AG04449 (cell line): ENCODE results near the gene CFAP46.
"Not testable (repeated sequence)": the region's sequence is repeated elsewhere in the genome, so short reads cannot be mapped to it uniquely, and the experiment has no call there.

Experiments used
- CTCF ChIA-PET: fragments of 350-600 bp; formaldehyde crosslinking; extraction: SDS; loops from one replicate; lab custom pipeline; 2021; ENCODE audit warnings: antibody characterized with exemption; lab: Yijun Ruan, JAX
- POLR2A ChIA-PET: fragments of 400-600, 350-600 bp; formaldehyde crosslinking; extraction: SDS; loops from one replicate; lab custom pipeline; 2020; ENCODE audit warnings: antibody characterized with exemption, inconsistent platforms; lab: Yijun Ruan, JAX
- DNase-seq: peaks from one replicate; pipeline ENCODE4 v3.0.0-alpha.2; 2010; ENCODE audit warnings: low read depth, low spot score
- H3K4me3 ChIP-seq: 2 replicates; pipeline ENCODE4 v1.5.1; 2011; ENCODE audit warnings: low read depth, mild to moderate bottlenecking, control low read depth, low read length
- TF ChIP-seq, protein P1 (sequence below): IDR thresholded peaks from one replicate; pipeline ENCODE4 v1.5.1; 2011; ENCODE audit warnings: mild to moderate bottlenecking, moderate library complexity, low read length, control low read depth, inconsistent platforms; ENCODE audit not compliant: insufficient read depth; ENCODE audit errors: missing control alignments

The CFAP46 gene

DNA sequence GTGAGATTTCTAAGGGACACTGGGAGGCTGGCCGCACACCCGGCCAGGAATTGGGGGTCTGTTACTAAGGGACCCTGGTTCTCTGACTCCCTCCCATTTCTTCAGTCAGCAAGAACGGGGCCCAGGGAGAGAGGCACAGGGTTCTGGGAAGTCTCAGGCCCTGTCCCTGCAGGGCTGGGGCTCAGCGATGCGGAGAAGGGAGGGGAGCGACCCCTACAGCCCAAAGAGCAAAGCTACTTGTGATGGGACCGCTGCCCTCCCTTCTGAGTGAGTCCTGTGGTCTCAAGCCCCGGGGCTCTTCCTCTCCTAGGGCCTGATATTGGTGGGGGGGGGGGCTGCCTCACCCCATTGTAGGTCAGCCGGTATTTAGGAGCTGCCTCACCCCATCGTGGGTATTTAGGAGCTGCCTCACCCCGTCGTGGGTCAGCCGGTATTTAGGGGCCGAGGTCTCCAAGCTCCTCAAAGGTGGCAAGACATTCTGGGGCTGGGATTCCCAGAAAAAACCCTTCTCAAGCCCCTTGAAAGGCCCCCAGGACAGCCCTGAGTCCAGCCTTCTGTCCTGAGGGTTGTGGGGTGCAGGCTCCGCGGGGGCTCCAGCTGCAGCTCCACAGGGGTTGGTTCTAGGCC lies 139.6 kb downstream of the CFAP46 start:
- CTCF ChIA-PET, result interaction anchor here (1.2 kb wide), 1 partner anchor 146 kb away, joined by 4 read pairs; no protein-coding TSS in a partner anchor
- DNase-seq, result no peak
- no peak overlapping the region for H3K4me3 ChIP-seq
- POLR2A ChIA-PET, result no interaction called here
- TF ChIP-seq, protein P1, sequence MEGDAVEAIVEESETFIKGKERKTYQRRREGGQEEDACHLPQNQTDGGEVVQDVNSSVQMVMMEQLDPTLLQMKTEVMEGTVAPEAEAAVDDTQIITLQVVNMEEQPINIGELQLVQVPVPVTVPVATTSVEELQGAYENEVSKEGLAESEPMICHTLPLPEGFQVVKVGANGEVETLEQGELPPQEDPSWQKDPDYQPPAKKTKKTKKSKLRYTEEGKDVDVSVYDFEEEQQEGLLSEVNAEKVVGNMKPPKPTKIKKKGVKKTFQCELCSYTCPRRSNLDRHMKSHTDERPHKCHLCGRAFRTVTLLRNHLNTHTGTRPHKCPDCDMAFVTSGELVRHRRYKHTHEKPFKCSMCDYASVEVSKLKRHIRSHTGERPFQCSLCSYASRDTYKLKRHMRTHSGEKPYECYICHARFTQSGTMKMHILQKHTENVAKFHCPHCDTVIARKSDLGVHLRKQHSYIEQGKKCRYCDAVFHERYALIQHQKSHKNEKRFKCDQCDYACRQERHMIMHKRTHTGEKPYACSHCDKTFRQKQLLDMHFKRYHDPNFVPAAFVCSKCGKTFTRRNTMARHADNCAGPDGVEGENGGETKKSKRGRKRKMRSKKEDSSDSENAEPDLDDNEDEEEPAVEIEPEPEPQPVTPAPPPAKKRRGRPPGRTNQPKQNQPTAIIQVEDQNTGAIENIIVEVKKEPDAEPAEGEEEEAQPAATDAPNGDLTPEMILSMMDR, result no peak

DNA sequence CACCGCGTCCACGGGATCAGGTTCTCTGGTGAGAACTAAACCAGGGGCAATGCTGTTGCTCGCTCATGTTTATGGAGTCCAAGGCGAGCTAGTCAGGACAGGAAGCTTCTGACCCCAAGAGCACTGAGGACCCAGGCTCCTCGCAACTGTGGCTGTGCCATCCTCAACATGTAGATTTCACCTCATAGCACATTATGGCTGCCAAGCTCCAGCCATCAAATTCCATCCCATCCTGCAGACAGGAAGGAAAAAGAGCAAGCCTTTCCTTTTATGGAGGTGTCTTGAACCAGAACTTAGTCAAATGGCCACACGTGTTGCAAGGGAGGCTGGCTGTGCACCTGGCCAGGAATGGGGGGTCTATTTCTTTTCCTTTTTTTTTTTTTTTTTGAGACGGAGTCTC lies 140.3 kb downstream of the CFAP46 start:
- H3K4me3 ChIP-seq, result no peak overlapping the region
- ChIA-PET POLR2A (no interaction called here), CTCF (no interaction called here)
- DNase-seq, result no peak
- TF ChIP-seq, protein P1, result no peak

DNA sequence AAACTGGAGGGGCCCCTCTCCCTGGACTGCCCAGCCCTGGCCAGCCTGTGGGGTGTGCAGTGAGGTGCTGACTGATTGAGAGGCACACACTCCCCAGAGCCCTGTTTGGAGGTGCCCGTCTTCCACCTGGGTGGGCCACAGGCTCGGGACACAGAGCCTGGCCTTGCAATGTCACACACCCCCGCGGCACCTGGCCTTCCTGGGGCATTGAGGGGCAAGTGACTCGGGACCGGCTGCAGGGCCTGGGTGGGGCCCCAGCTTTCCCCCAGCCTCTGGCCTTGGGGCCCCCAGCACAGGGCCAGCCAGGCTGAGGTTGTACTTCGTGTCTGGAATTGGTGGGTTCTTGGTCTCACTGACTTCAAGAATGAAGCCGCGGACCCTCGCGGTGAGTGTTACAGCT lies 142.5 kb downstream of the CFAP46 start:
- no peak overlapping the region for H3K4me3 ChIP-seq
- TF ChIP-seq, protein P1, result no peak
- POLR2A ChIA-PET, result no interaction called here
- CTCF ChIA-PET, result no interaction called here
- DNase-seq, result no peak

DNA sequence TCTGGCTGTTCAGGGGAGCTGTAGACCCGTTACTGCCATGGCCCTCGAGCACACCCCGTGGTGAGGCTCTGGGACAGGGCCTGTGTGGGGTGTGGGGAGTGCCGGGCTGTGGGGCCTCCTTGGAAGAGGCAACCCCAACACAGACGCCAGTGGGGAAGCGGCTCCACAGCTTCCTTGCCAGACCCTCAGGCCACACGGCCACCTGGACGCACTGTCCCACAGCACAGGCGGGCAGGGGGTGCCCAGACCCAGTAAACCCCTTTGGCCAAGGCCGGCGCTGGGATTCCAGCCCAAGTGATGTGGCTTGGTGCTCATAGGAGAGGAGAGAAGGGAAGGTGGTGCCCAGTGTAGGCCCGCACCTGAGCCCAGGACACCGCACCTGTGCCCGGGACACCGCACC lies 143.5 kb downstream of the CFAP46 start:
- no peak overlapping the region for H3K4me3 ChIP-seq
- TF ChIP-seq, protein P1, result no peak
- DNase-seq, result no peak
- ChIA-PET POLR2A (no interaction called here), CTCF (no interaction called here)

DNA sequence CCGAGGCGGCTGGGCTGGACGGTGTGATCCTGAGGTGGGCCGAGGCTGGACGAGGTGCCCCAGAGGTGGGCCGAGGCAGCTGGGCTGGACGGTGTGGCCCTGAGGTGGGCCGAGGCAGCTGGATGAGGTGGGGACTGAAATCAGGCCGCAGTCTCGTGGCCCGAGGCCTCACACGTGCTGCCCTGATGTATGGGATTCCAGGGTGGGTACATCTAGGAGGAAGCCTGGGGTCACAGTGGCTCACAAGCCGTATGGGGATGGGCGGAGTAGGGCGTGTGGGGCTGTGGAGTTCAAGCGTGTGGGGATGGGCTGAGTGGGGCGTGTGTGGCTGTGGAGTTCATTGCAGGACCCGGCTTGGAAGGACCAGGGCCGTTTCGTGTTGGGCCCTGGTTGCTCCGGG lies 144.0 kb downstream of the CFAP46 start:
- POLR2A ChIA-PET, result no interaction called here

DNA sequence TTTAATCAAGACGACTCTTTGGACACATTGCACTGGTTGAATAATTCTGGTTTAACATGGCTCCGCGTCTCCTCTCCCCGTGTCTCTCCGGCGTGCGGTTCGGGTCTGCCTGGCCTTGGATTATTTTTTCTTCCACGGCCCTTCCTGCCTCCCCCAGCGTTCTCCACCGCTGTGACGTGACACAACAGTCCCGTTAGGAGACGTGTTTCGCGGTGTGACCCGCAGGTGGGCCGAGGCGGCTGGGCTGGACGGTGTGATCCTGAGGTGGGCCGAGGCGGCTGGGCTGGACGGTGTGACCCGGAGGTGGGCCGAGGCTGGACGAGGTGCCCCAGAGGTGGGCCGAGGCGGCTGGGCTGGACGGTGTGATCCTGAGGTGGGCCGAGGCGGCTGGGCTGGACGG lies 144.4 kb downstream of the CFAP46 start:
- POLR2A ChIA-PET, H3K4me3 ChIP-seq, CTCF ChIA-PET, DNase-seq: not testable (repeated sequence)

More for the DNA sequence above, 144.0 kb downstream of the CFAP46 start:
- TF ChIP-seq, protein P1, result no peak
- DNase-seq, result no peak
- no peak overlapping the region for H3K4me3 ChIP-seq
- CTCF ChIA-PET, result no interaction called here

DNA sequence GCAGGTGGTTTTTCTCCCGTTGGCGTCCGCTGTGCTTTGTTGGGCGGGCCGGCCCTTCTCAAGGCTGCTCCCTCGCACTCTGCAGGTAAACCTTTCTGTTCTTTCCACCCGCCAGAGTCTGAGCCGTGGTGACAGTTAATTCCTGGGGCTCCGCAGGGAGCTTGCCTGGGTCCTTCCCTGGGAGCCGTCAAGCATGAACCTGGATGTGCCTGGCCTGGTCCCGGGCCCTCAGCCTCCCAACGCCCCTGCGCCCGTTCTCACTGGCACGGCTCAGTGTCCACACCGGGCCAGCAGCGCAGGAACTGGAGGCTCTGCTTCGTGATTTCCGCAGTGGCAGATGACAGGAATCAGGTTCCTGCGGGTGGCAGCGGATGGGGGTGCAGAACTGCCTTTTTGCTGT lies 145.5 kb downstream of the CFAP46 start:
- CTCF ChIA-PET, result interaction anchor here (1.3 kb wide), 1 partner anchor 142 kb away, joined by 4 read pairs; no protein-coding TSS in a partner anchor
- TF ChIP-seq, protein P1, result no peak

More for the DNA sequence above, 145.5 kb downstream of the CFAP46 start:
- no peak overlapping the region for H3K4me3 ChIP-seq
- DNase-seq, result no peak
- POLR2A ChIA-PET, result interaction anchor here (0.7 kb wide), 1 partner anchor 257 kb away, joined by 3 read pairs; no protein-coding TSS in a partner anchor
